Endothelial cell (in vitro differentiated cells): ENCODE measurements around the gene CHST9. TPM values are rescaled to one million over a fixed set of nuclear protein-coding genes. Genes with fewer than 3 reads are reported as not detected.
A peak's percentile ranks its signal among the peaks of the same experiment; 100 is the strongest.

ENCODE experiments used
- DNase-seq: peaks from one replicate; pipeline ENCODE4 v3.0.0; 2021; ENCODE audit warnings: low spot score
- H3K27ac Mint-ChIP-seq: one replicate; pipeline ENCODE4 v1.8.0; 2021; ENCODE audit warnings: mixed read lengths, inconsistent platforms; ENCODE audit not compliant: unreplicated experiment
- H3K27me3 Mint-ChIP-seq: one replicate; pipeline ENCODE4 v1.8.0; 2021; ENCODE audit warnings: mild to moderate bottlenecking, moderate library complexity, mixed read lengths, inconsistent platforms; ENCODE audit not compliant: unreplicated experiment
- H3K36me3 Mint-ChIP-seq: one replicate; pipeline ENCODE4 v1.8.0; 2021; ENCODE audit warnings: mild to moderate bottlenecking, low read depth, mixed read lengths, inconsistent platforms; ENCODE audit not compliant: unreplicated experiment
- H3K4me1 Mint-ChIP-seq: one replicate; pipeline ENCODE4 v1.8.0; 2021; ENCODE audit warnings: mild to moderate bottlenecking, mixed read lengths, inconsistent platforms; ENCODE audit not compliant: unreplicated experiment
- H3K4me3 Mint-ChIP-seq: one replicate; pipeline ENCODE4 v1.8.0; 2021; ENCODE audit warnings: mild to moderate bottlenecking, mixed read lengths, inconsistent platforms; ENCODE audit not compliant: unreplicated experiment
- H3K9me3 Mint-ChIP-seq: one replicate; pipeline ENCODE4 v1.8.0; 2021; ENCODE audit warnings: mixed read lengths, inconsistent platforms; ENCODE audit not compliant: unreplicated experiment
- total RNA-seq: library from RNA; stranded (reverse); fragmentation: NEBNext Ultra II Directional; extraction: Animal tissue kit (Norgen Biotek cat#: 25700); gene quantifications from one replicate; pipeline ENCODE4 v1.2.1, GENCODE V29; 2021; ENCODE audit not compliant: unreplicated experiment
- TF ChIP-seq, protein P1 (sequence below): fragments of 200-600 bp; sonication (generic); IDR thresholded peaks from one replicate; pipeline ENCODE4 v1.5.0; 2021; ENCODE audit warnings: antibody characterized with exemption; ENCODE audit not compliant: unreplicated experiment

CHST9 gene
- total RNA-seq, 1 donor from 2014 or later, result 4.7 TPM

DNA sequence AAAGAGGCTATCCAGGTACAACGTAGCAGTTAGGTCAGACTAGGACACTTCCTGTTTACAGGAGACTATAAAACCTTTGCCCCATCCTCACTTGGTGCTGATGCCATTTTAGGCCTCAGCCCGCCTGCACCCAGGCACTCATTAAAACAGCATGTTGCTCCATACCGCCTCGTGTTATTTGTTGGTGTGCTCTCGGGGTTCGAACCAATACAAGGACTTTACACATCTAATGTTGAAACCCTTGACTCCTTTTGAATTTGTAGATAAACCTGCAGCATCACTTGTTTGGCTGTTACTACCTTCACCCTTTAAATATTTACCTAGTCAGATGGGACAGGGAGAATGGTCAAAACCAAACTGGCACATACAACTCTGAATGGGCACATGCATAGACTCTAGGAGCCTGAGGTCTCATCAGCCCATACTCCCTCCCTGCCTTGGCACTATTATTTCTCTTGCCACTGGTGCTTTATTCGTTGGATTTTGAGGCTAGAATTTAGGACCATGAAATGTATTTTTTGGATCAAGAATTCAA, 40.9 kb upstream of the CHST9 start:
- Mint-ChIP-seq H3K27ac (peak overlapping the region; percentile 62), H3K36me3 (no peaks in the 10 kb centered on the region), H3K4me1 (peaks cover 30% of the 10 kb centered on the region), H3K9me3 (no peaks in the 10 kb centered on the region), H3K4me3 (no peak overlapping the region), H3K27me3 (no peaks in the 10 kb centered on the region)
- TF ChIP-seq, protein P1, sequence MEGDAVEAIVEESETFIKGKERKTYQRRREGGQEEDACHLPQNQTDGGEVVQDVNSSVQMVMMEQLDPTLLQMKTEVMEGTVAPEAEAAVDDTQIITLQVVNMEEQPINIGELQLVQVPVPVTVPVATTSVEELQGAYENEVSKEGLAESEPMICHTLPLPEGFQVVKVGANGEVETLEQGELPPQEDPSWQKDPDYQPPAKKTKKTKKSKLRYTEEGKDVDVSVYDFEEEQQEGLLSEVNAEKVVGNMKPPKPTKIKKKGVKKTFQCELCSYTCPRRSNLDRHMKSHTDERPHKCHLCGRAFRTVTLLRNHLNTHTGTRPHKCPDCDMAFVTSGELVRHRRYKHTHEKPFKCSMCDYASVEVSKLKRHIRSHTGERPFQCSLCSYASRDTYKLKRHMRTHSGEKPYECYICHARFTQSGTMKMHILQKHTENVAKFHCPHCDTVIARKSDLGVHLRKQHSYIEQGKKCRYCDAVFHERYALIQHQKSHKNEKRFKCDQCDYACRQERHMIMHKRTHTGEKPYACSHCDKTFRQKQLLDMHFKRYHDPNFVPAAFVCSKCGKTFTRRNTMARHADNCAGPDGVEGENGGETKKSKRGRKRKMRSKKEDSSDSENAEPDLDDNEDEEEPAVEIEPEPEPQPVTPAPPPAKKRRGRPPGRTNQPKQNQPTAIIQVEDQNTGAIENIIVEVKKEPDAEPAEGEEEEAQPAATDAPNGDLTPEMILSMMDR, result no peak
- DNase-seq, result no peak

GRCh38 chr18:27223526-27224291, 38.6 kb upstream of the CHST9 start:
- no peak overlapping the region for H3K27ac Mint-ChIP-seq
- H3K4me1 Mint-ChIP-seq, result peaks cover 26% of the 10 kb centered on the region
- no peaks in the 10 kb centered on the region for H3K9me3 Mint-ChIP-seq
- H3K27me3 Mint-ChIP-seq, result no peaks in the 10 kb centered on the region
- no peak for DNase-seq
- no peaks in the 10 kb centered on the region for H3K36me3 Mint-ChIP-seq
- TF ChIP-seq, protein P1, result no peak
- H3K4me3 Mint-ChIP-seq, result no peak overlapping the region

DNA sequence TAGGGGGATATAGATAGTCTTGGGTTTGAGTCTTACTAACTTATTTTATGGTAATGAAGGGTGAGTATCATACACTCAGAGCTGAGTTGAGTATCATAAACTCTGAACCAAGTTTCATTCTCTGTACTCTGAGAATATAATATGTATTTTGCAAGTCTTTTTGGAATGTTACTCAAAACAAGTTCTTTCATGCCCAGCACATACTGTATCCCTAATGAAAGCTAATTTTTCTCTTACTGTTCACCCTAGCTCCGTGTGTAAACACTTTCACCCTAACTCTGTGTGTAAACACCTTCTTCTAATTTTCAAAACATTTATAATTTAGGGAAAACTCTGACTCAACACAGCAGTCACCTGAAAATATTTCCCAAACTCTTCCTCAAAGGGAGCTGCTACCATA, 29.7 kb upstream of the CHST9 start:
- Mint-ChIP-seq H3K4me1 (peaks cover 10% of the 10 kb centered on the region), H3K27ac (no peak overlapping the region), H3K4me3 (no peak overlapping the region), H3K27me3 (no peaks in the 10 kb centered on the region), H3K36me3 (no peaks in the 10 kb centered on the region), H3K9me3 (no peaks in the 10 kb centered on the region)
- TF ChIP-seq, protein P1, result no peak
- DNase-seq, result no peak

DNA sequence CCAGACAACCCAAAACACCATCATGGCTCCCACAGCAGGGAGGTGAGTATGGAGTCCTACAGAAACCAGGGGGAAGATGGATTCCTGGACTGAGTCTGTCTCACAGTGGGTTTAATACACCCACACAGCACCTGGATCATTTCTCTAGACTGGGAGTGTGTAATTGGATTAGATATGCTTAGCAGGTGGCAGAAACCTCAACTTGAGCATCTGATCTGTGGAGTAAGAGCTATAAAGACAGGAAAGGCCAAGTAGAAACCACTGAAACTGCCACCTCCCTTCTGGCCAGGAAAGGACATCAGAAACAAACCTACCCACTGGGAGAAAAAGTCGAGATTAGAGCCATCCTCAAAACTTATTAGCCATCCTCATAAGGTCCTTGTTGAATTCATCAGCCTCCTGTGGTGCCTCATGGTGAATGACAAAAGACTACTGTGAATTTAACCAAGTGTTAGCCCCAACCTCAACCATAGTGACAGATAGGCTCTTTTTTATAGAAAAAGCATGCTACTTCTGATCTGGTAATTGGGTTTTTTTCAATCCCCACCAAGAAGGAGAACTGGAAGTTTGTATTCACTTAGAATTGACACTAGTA, 28.1 kb upstream of the CHST9 start:
- Mint-ChIP-seq H3K9me3 (no peaks in the 10 kb centered on the region), H3K4me3 (no peak overlapping the region), H3K36me3 (no peaks in the 10 kb centered on the region), H3K27me3 (no peaks in the 10 kb centered on the region), H3K4me1 (peaks cover 10% of the 10 kb centered on the region), H3K27ac (no peak overlapping the region)
- TF ChIP-seq, protein P1, result no peak
- no peak for DNase-seq

GRCh38 chr18:27211569-27211968, 26.5 kb upstream of the CHST9 start:
- Mint-ChIP-seq H3K27me3 (no peaks in the 10 kb centered on the region), H3K36me3 (no peaks in the 10 kb centered on the region), H3K9me3 (no peaks in the 10 kb centered on the region), H3K4me3 (no peak overlapping the region), H3K4me1 (peaks cover 10% of the 10 kb centered on the region), H3K27ac (no peak overlapping the region)
- DNase-seq, result no peak
- TF ChIP-seq, protein P1, result no peak
